ENCODE data around the gene ANXA2R. TPM values are rescaled to one million over a fixed set of nuclear protein-coding genes. Genes with fewer than 3 reads are reported as not detected.

Gene ANXA2R
- total RNA-seq, 1 donor, result 3.6 TPM

GRCh38 chr5:43010935-43011315, 29.2 kb downstream of the ANXA2R start:
- H3K4me2 ChIP-seq (ENCODE audit: insufficient read depth, low read length), result peak overlapping the region; percentile 95
- H3K27ac ChIP-seq (ENCODE audit: low read depth, low read length), result peak overlapping the region; percentile 85

GRCh38 chr5:43008363-43009153, 31.6 kb downstream of the ANXA2R start:
- Histone ChIP-seq H3K79me2 (ENCODE audit: insufficient read depth, low read length) (no peaks in the 10 kb centered on the region), H2AFZ (ENCODE audit: low read length) (peak overlapping the region; percentile 85), H3K36me3 (ENCODE audit: insufficient read depth, low read length) (no peaks in the 10 kb centered on the region), H4K20me1 (ENCODE audit: insufficient read depth, low read length) (no peaks in the 10 kb centered on the region), H3K4me1 (ENCODE audit: insufficient read depth, low read length) (peaks cover 21% of the 10 kb centered on the region), H3K27me3 (ENCODE audit: insufficient read depth, low read length) (no peaks in the 10 kb centered on the region), H3K9me3 (ENCODE audit: low read depth, low read length) (no peaks in the 10 kb centered on the region), H3K27ac (ENCODE audit: low read depth, low read length) (peak overlapping the region; percentile 85), H3K4me2 (ENCODE audit: insufficient read depth, low read length) (peak overlapping the region; percentile 95), H3K4me3 (ENCODE audit: insufficient read depth, low read length) (peak overlapping the region; percentile 68)
- DNase-seq (ENCODE audit: insufficient read length, low spot score, missing footprints), result peak; percentile 77
- TF ChIP-seq CTCF (IDR thresholded peaks at IDR 0.05; ENCODE audit: extremely low read depth, low read depth, low read length), result peak; percentile 6

More at GRCh38 chr5:43010935-43011315, 29.2 kb downstream of the ANXA2R start:
- Histone ChIP-seq H3K36me3 (ENCODE audit: insufficient read depth, low read length) (no peaks in the 10 kb centered on the region), H2AFZ (ENCODE audit: low read length) (no peak overlapping the region), H3K4me3 (ENCODE audit: insufficient read depth, low read length) (no peak overlapping the region), H4K20me1 (ENCODE audit: insufficient read depth, low read length) (no peaks in the 10 kb centered on the region), H3K79me2 (ENCODE audit: insufficient read depth, low read length) (peaks cover 2% of the 10 kb centered on the region), H3K4me1 (ENCODE audit: insufficient read depth, low read length) (peaks cover 22% of the 10 kb centered on the region), H3K9me3 (ENCODE audit: low read depth, low read length) (no peaks in the 10 kb centered on the region), H3K27me3 (ENCODE audit: insufficient read depth, low read length) (no peaks in the 10 kb centered on the region)
- DNase-seq (ENCODE audit: insufficient read length, low spot score, missing footprints), result no peak
- no peak for TF ChIP-seq CTCF (IDR thresholded peaks at IDR 0.05; ENCODE audit: extremely low read depth, low read depth, low read length)

DNA sequence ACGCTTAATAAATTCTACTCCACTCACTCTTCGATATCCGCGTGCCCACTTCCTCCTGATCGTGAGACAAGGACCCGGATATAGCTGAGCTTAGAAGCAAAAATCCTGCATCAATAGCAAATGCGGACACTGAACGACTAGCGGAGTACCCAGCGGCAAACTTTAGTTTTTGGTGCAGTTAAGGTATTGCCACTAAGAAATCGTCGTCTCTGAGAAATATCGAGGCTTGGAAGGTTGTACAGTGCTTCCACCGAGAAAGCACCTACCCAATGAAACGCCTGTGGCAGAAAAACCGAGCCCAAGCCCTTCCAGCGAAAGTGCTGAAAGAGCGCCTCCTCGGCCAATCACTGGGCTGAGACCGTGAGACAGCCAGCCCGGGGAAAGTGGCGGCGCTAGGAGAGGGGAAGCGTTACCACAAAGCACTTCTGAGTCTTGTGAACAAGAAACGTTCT, 32.2 kb downstream of the ANXA2R start:
- Histone ChIP-seq H4K20me1 (ENCODE audit: insufficient read depth, low read length) (no peaks in the 10 kb centered on the region), H3K27ac (ENCODE audit: low read depth, low read length) (peak overlapping the region; percentile 85), H2AFZ (ENCODE audit: low read length) (peak overlapping the region; percentile 85), H3K79me2 (ENCODE audit: insufficient read depth, low read length) (no peaks in the 10 kb centered on the region), H3K4me2 (ENCODE audit: insufficient read depth, low read length) (peak overlapping the region; percentile 95), H3K4me1 (ENCODE audit: insufficient read depth, low read length) (peaks cover 21% of the 10 kb centered on the region), H3K9me3 (ENCODE audit: low read depth, low read length) (no peaks in the 10 kb centered on the region), H3K36me3 (ENCODE audit: insufficient read depth, low read length) (no peaks in the 10 kb centered on the region), H3K27me3 (ENCODE audit: insufficient read depth, low read length) (no peaks in the 10 kb centered on the region), H3K4me3 (ENCODE audit: insufficient read depth, low read length) (peak overlapping the region; percentile 68)
- no peak for TF ChIP-seq CTCF (IDR thresholded peaks at IDR 0.05; ENCODE audit: extremely low read depth, low read depth, low read length)
- peak; percentile 88 for DNase-seq (ENCODE audit: insufficient read length, low spot score, missing footprints)

DNA sequence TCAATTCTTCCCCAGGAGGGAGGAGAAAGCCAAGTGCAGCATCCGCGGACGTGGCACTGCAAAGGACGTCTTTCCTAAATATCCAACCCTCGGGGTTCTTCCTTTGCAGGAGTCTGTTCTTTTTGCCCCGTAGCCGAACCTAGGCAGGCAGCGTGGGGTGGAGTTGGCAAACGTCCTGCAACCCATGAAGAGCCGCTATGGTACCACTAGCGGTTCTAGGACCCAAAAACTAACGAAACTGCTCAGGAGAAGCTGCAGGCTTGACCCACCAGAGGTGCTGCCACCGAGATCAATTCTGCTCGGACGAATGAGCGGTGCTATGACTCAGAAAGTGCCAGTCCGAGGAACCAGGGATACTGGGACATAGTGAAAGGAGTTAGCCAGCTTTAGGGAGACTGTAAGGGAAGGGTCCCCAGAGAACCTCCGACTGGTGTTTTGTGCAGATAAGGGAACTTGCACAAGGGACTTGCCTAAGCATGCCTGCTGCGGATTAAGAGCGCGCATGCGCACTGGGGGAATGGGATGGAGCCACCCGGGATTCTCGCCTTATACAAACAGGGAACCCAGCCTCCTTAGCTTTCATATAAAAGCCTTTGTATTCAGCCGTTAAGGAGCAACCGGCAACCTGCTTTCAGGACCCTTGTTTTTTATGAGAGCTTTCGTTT, 32.7 kb downstream of the ANXA2R start:
- no peaks in the 10 kb centered on the region for H3K79me2 ChIP-seq (ENCODE audit: insufficient read depth, low read length)
- no peaks in the 10 kb centered on the region for H3K36me3 ChIP-seq (ENCODE audit: insufficient read depth, low read length)
- H2AFZ ChIP-seq (ENCODE audit: low read length), result peak overlapping the region; percentile 85
- peak overlapping the region; percentile 85 for H3K27ac ChIP-seq (ENCODE audit: low read depth, low read length)
- H4K20me1 ChIP-seq (ENCODE audit: insufficient read depth, low read length), result no peaks in the 10 kb centered on the region
- DNase-seq (ENCODE audit: insufficient read length, low spot score, missing footprints), result peak; percentile 80
- no peak for TF ChIP-seq CTCF (IDR thresholded peaks at IDR 0.05; ENCODE audit: extremely low read depth, low read depth, low read length)
- peak overlapping the region; percentile 95 for H3K4me2 ChIP-seq (ENCODE audit: insufficient read depth, low read length)
- peaks cover 21% of the 10 kb centered on the region for H3K4me1 ChIP-seq (ENCODE audit: insufficient read depth, low read length)
- H3K9me3 ChIP-seq (ENCODE audit: low read depth, low read length), result no peaks in the 10 kb centered on the region
- no peaks in the 10 kb centered on the region for H3K27me3 ChIP-seq (ENCODE audit: insufficient read depth, low read length)
- H3K4me3 ChIP-seq (ENCODE audit: insufficient read depth, low read length), result peak overlapping the region; percentile 68
